ENCODE data around the gene DAPK2.

- TF ChIP-seq, protein P1, sequence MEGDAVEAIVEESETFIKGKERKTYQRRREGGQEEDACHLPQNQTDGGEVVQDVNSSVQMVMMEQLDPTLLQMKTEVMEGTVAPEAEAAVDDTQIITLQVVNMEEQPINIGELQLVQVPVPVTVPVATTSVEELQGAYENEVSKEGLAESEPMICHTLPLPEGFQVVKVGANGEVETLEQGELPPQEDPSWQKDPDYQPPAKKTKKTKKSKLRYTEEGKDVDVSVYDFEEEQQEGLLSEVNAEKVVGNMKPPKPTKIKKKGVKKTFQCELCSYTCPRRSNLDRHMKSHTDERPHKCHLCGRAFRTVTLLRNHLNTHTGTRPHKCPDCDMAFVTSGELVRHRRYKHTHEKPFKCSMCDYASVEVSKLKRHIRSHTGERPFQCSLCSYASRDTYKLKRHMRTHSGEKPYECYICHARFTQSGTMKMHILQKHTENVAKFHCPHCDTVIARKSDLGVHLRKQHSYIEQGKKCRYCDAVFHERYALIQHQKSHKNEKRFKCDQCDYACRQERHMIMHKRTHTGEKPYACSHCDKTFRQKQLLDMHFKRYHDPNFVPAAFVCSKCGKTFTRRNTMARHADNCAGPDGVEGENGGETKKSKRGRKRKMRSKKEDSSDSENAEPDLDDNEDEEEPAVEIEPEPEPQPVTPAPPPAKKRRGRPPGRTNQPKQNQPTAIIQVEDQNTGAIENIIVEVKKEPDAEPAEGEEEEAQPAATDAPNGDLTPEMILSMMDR (IDR thresholded peaks at IDR 0.05), result no peak
- TF ChIP-seq POLR2A (IDR thresholded peaks at IDR 0.05), result no peak
Measured at GRCh38 chr15:63899193-63899592, 147.1 kb downstream of the DAPK2 start.

Measured in Peyer's patch (tissue), 4 donors.